Activated T-helper 9 cell treated with anti-CD3 and anti-CD28 coated beads, Interleukin-2, amount 50 U/mL, for 16 hours (primary cell): ENCODE data around the gene MAPKAPK2.
A peak's percentile ranks its signal among the peaks of the same experiment; 100 is the strongest.
"Not testable (repeated sequence)": the region's sequence is repeated elsewhere in the genome, so short reads cannot be mapped to it uniquely, and the experiment has no call there.

Source experiments
- DNase-seq: peaks from one replicate; pipeline ENCODE4 v3.0.0-alpha.2; 2020; ENCODE audit warnings: low read depth

Gene MAPKAPK2

DNA sequence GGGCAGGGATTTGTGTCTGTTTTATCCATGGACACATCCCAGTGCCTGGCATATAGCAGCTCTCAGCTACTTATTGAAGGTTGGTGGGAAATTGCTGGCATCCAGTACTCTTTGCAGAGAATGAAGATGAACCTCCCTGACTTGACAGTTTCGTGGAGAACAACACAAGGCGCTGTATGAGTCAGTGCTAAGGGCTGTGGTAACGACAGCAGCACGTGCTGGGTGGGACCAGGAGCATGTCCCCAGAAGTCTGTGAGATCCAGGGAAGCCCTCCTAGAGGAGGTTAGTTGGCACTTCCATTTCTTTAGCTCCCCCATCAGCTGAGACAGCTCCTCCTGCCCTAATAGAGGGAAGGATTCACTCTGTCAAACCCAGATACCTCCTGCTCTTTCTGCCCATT, 60.0 kb downstream of the MAPKAPK2 start:
- no peak for DNase-seq

DNA sequence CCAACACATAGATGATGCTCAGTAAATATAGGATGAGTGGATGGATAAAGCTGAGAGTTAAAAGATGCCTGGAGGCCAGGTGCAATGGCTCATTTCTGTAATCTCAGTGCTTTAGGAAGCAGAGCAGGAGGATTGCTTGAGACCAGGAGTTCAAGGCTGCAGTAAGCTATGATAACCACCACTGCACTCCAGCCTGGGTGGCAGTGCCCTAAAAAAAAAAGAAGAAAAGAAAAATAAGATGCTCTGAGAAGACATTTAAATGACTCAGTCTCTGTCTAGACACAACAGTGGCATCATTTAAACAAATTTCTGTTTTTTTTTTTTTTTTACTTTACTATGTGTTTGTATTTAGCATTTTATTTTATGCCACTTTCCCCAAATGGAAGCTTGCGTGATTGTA, 60.6 kb downstream of the MAPKAPK2 start:
- no peak for DNase-seq

DNA sequence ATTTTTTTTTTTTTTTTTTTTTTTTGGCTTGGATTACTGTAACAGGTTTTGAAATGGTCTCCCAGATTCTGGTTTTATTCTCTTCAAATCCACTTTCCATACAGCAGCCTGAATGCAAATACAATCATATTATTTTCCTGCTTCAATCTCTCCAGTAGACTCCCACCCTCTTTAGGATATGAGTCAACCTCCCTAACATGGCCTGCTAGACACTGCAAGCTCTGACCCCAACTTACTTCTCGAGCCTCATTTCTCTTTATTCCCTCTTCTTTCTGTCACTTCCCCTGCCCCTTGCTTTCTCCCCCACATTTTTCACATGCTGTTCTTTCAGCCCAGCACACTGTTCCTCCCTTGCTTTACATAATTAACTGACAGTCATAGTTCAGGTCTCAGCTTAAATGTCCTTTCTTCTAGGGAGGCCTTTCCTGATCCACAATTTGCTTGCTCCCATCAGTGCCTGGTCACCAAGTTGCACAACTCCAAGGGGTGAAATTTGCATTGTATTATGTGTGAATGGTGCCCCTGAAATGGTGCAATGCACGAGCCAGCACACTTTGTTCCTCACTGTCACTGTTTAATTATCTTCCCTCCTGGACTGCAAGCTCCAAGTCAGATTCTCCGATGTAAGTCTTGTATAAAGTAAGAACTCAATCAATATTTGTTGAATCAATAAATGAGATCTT, 63.8 kb downstream of the MAPKAPK2 start:
- DNase-seq: no peak

DNA sequence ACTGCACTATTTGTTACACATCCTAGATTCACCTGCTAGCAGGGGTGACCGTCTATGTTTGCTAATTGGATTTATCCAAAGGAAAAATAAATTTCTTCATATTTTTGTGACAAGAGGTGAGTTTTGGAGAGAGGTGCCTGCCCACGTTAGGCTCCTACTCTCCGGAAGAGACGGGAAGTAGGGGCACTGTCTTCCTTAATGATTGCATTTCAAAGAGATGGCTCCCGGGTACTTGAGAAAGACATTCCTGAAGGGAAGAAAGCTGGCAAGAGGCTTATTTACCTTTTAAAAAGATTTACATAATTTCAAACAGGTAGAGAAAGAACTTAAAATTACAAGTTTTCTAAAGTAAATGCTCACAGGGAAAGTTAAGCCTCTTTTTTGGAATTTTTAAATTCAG, 67.2 kb downstream of the MAPKAPK2 start:
- DNase-seq: no peak

DNA sequence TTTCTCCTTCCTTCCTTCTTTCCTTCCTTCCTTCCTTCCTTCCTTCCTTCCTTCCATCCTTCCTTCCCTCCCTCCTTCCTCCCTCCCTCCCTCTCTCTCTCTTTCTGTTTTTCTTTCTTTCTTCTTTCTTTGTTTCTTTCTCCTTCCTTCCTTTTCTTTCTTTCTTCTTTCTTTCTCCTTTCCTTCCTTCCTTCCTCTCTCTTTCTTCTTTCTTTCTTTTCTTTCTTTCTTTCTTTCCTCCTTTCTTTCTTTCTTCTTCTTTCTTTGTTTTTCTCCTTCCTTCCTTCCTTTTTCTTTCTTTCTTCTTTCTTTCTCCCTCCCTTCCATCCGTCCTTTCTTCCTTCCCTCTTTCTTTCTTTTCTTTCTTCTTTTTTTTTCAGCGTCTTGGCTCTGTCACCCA, 67.8 kb downstream of the MAPKAPK2 start:
- no peak for DNase-seq

DNA sequence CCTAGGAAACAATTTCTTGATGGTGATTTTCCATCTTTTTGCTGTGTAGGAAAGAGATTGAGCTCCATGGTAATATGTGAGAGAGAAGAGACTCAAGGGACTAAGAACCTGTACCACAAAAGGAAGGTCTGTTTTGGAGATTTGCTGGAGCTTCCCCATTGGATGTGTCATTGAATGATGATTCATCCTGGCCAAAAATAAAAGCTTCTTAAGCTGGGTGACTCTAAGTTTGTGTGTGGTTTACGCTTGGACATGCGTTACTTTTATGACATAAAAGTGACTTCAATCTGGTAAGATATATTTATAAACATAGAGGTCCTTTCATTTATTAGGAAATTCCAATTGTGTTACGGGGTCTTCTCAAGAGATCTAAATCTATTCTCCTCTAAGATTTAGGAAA, 68.4 kb downstream of the MAPKAPK2 start:
- DNase-seq: no peak

DNA sequence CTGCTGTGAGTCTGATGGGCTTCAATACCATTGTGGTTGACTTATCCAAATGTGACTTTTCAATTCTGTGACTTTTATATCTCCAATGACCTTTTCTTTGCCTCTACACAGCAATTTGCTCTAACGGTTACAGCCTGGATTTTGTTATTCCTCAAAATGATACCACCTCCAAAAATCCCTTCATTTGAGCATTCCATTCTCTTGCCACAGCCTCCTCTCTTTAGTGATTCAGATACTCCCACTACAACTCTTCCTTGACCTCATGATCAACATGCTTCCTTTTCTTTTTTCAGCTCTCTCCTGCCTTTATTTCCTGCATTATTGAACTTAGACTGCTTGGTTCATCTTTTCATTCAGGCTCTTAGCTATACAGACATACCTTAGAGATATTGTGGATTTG, 69.3 kb downstream of the MAPKAPK2 start:
- no peak for DNase-seq

DNA sequence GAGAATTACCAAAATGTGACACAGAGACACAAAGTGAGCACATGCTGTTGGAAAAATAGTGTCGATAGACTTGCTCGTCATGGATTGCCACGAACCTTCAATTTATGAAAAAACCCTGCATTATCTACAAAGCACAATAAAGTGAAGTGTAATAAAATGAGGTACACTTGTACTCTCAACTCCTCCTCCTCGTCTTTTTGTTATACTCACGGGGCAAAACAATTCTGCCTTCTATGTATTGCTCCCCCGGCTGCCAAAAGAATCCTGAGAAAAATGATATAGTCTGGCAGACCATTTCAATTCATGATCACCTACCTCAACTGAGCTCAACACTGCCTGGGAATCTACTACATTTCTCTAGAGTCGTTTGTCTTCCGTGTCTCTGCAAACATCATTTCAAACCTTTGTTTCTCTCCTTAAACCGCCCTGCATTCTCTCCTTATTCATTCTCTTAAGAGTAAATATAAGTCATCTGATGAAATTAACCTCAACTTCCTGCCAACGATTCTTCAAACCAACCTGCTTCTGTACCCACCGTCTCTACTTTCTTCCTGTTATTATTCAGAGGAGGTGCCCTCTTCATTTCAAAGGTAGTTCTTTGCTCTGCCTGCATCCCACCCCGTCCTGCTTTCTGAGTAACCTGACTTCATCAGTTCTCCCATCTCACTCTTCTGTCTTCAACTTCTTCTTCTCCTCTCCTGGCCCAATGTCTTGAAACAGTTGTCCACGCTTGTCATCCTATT, 73.0 kb downstream of the MAPKAPK2 start:
- DNase-seq: no peak

DNA sequence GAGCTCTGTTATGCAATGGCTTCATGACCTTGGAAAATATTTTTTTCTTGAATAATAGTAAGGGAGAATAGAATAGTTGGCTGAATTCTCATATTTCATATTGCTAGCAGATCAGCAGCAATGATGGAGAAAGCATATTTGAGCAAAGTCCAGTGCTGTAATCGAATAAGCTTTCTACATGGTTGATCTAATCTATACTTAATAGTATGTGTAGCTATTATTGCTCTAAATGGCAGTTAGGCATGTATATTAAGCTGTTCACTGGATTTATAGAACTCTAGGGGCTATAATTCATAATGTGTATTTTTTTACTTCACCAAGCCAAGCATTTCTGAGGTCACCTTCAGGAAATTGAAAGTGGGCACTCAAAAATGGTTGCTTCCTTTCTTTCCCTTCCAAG, 75.9 kb downstream of the MAPKAPK2 start:
- DNase-seq: no peak

DNA sequence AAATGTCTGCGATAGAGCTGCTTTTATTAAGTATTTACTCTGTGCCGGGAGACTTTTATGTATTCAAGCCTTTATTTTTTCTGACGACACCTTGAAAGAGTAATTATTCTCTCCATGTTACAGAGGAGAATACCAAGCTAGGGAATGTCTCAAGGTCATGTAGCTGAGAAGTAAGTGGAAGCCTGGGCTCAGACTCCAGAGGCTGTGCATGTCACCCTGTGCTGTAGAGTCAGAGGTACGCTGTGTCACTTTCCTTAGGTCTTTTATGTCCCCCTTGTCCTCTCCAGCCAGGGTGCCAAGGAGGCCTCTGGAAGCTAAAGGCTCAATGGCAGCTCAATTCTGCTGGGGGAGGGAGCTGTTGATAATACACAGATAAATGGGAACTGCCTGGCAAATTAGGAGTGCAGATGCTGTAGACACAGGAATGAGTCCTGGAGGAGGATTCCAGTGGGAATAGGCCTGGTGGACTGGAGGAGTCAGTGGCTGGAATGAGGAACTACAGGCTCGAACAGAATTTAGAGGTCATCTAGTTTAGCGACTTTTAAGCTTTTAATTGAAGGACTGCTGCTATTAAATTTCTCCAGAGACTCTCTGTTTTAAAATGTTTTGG, 76.6 kb downstream of the MAPKAPK2 start:
- DNase-seq: no peak

DNA sequence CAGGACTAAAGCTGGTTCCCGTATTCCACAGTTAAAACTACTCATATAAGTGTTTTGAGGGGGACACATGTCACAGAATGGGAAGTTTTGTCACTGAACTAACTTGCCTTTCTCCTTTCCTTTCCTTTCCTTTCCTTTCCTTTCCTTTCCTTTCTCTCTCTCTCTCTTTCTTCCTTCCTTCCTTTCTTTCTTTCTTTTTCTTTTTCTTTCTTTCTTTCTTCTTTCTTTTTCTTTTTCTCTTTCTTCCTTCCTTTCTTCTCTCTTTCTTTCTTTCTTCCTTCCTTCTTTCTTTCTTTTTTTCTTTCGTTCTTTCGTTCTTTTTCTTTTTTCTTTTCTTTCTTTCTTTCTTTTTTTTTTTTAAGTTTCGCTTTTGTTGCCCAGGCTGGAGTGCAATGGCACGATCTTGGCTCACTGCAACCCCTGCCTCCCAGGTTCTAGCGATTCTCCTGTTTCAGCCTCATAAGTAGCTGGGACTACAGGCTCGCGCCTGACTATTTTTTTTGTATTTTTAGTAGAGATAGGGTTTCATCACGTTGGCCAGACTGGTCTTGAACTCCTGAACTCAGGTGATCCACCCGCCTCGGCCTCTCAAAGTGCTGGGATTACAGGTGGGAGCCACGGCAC, 78.1 kb downstream of the MAPKAPK2 start:
- DNase-seq: not testable (repeated sequence)

DNA sequence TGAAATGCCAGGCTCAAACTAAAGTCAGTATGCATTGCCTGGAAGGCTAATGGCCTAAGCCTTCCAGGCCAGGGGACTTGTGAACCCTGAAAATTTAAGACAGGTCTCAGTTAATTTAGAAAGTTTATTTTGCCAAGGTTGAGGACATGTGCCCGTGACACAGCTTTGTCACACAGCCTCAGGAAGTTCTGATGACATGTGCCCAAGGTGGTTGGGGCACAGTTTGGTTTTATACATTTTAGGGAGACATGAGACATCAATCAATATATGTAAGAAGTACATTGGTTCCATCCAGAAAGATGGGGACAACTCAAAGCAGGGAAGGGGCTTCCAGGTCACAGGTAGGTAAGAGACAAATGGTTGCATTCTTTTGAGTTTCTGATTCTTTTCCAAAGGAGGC, 81.1 kb downstream of the MAPKAPK2 start:
- DNase-seq: not testable (repeated sequence)

DNA sequence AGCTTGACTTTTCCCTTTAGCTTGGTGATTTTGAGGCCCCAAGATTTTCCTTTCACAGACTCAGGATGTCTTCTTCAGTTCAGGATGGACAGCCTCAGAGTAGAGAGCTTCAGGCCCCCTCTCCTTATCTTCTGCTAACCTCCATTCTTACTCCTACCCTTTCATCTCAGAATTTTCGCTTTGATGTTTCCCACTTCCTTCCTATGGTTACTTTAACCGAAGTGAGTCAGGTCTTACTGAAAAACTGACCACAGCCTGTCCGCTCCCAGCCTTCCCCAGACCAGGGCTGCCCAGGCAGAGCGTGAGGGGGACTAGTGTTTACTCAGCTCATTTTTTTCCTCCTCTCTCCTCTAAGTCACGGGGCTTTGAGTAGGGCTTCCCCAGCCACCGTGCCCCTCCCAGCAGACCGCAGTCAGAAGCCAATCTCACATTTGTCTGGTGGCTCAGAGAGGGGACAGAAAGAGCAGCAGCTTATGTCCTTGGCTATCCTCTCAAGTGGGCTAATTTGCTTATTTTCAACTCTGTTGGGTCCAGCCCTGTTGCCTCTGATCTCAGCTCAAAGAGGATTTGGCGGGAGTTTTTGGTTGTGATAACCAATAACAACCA, 81.6 kb downstream of the MAPKAPK2 start:
- peak; percentile 53 for DNase-seq

DNA sequence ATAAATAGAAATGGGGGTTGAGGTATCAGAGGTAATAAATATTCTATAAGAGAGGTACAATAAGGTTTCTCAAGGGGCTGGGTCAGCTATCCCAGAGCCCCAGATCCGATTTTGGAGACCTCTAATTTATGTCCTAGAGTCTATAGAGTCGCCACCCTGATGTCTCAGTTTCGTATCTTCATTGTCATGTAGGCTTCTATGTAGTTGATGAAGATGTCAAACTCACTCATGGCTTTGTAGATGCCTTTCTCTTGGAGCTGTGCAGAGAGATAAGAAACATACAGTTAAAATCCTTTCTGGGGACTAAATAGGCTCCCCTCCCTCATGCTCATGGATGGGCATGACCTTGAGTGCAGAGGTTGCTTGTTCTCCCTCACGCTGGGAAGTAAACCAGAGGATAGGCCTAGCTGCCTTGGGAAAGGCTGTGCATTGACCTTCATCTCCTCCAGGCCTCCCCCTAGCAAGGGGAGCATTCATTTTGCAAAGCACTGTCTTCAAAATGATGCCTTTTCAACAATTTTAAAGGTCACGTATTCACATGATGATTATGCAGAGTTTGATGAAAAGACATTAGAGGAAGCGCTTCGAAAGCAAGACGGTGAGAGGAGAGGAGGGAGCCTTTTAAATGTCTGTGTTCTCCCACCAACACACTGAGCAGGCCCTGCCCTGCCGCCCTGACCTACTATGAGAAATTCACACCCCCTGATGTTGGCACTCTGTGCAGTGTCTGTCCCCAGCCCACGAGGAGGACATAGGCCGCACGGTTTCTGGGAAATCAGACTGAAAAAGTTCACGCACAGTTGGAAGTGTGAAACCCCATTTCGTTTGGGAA, 84.0 kb downstream of the MAPKAPK2 start:
- no peak for DNase-seq

DNA sequence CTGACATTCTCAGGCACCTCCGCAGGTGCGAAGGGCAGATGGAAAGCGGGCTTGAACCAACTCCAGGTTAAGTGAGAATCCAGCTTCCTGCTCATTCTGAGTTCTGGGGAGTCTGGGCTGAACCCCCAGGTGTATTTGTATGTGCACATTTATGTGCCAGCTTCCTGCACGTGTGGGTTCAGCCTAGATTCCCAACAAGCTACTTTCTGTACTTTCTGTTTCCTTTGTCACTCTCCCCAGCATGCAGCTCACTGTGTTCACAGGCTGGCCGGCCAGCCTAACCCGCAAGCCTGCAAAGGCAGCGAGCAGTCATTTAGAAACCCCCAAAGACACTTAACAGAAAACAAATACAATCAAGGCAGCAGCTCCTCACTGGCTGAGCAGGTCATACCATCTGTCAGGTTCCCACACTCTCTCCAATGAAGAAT, 84.6 kb downstream of the MAPKAPK2 start:
- DNase-seq: peak; percentile 31

DNA sequence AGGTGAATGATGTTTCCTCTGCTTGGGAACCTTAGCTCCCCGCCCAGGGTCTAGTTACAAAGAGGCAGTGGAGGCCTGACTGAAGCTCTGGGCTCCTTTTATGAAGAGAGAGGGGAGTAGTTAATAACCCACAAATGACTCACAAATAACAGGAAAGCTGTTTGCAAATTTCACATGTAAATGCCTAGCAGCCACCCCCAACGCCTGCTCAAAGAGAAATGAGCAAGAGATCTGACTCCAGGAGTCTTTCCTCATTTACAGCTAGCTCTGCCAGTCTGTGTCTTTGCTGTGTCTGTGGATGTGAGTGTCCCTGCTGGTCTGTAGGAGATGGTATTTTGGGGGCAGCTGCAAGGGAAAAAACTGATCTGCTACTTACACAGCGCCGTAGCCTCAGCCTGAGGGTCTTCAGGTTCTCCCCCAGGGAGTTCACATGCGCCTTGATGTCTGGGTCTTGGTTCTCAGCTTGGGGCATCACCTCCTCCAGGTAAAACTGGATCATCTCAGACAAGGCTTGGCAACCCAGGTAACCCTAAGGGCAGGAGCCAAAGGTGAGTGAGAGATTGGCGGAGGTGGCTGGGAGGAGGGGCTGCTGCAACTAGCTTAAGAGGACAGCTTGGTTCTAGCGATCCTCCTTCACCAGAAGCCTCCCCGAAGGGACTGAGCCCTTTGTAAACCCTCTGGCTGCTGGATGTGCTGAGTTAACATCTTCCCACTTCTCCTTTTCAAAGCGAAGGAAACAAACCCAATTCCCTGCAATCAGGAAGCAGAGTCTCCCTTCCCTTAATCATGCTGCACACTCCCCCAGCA, 86.0 kb downstream of the MAPKAPK2 start, which contains the start of gene IL19:
Gene IL19 (plus strand): TSS at position 243 of the 807 bp plus-strand sequence. CDS start 65,890 bp downstream, outside the sequence.
- DNase-seq: no peak

DNA sequence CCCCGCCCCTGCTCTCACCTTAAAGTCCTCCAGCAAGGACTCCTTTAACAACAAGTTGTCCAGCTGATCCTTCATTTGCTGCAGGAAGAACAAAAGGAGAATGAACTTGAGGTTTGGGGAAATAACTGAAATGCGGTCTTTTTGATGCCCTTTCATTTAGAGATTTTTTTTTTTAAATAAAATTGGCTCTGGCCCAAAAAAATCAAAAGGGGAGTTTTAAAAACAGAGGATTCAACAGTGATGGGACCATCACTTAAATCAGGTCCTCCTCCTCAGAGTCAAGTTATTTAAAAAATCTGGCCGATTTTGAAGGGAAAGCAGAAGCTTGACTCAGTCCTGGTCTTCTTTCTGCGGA, 86.6 kb downstream of the MAPKAPK2 start:
- no peak for DNase-seq

DNA sequence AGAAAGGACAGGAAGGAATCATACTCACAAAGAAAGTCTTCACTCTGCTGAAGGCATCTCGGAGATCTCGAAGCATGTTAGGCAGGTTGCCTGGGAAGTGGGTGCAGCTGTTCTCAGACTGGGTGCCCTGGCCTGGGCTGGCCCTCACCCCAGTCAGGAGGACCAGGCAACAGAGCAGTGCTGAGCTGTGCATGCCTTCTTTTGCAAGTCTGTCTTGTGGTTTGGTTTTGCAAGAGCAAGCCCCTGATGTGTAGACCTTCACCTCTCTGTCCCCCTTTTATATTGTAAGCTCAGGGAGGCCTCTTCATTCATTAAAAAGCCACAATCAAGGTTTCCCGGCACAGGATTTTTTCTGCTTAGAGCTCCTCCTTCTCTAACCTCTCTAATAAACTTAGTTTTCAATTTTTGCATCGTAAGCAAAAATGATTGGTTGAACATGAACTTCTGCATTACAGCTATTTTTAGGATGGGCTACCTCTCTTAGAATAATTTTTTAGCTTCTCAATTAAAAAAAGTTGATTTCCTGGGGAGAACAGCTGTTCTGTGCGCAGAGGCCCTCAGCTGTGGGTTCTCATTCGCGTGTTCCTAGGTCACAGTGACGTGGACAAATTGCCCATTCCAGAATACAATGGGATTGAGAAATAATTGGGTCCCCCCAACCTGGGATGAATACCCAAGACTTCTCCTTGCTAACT, 87.7 kb downstream of the MAPKAPK2 start, which contains the start of gene IL10:
Gene IL10 (minus strand): TSS at position 252 of the 695 bp plus-strand sequence. CDS start 59 bp downstream, at position 193.
- DNase-seq: no peak

DNA sequence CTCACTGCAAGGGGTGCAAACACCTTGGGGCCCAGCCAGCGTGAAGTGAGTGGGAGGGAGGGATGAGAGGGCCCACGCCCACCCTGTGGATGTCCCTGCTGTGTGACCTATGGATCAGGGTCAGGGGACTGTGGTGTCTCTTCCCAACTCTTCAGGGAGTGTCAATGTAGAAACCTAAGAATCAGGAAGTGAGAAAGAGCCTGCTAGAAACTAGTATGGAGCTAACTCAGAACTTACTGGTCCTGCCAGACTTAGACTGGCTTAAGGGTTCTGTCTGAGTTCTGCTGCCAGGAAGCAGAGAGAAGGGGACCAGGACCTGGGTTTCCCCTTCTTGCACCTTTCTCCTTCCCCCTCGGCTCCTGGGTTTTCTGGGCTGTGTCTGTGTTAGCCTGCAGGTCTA, 89.4 kb downstream of the MAPKAPK2 start:
- DNase-seq: no peak

DNA sequence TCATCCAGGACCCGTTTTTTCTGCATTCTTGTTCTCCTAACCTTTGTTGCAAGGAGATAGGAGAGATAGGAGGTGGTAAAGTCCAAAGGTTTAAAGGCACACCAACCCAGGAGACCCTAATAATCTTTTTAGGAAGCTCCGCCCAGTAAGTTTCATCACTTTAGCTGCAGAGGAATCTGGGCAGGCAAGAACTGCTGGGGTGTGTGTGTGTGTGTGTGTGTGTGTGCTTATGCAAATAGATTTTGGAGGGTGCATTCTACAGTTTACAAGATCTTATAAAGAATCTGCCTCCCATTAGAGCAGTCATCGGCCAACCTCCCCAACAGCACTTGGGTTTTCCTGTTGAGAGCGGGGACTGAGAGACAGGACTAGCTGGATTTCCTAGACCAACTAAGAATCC, 91.5 kb downstream of the MAPKAPK2 start:
- no peak for DNase-seq
